NK-92 (cell line): Measurements from ENCODE around the gene PTGES3.
A peak's percentile ranks its signal among the peaks of the same experiment; 100 is the strongest.
"Not testable (repeated sequence)": the region's sequence is repeated elsewhere in the genome, so short reads cannot be mapped to it uniquely, and the experiment has no call there.

Experiments used
- DNase-seq: peaks from one replicate; lab custom pipeline; 2025; ENCODE audit not compliant: unreplicated experiment; lab: John Stamatoyannopoulos, UW

PTGES3 gene

DNA sequence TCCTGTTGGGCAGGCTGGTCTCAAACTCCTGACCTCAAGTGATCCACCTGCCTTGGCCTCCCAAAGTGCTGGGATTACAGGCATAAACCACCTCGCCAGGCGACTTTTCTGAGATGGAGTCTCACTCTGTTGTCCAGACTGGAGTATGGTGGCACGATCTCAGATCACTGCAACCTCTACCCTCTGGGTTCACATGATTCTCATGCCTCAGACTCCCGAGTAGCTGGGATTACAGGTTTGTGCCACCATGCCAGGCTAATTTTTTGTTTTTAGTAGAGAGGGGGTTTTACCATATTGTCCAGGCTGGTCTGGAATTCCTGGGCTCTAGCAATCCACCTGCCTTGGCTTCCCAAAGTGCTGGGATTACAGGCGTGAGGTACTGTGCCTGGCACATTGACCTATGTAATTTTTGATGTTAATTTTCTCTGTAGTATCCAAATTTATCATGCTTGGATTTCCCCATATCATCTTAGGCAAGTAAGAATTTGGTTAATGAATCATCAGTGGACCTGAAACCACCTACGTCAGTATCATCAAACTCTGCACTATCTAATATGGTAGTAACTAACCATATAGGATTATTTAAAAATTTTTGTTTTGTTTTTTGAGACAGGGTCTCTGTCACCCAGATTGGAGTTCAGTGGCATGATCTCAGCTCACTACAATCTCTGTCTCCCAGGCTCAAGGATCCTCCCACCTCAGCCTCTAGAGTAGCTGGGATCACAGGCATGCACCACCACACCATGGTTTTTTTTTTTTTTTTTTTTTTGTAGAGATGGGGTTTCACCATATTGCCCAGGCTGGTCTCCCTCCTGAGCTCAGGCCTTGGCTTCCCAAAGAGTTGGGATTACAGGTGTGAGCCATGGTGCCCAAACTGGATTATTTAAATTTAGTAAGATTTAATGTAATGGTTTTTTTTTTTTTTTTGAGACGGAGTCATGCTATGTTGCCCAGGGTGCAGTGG lies 30.4 kb downstream of the PTGES3 start:
- DNase-seq: no peak

DNA sequence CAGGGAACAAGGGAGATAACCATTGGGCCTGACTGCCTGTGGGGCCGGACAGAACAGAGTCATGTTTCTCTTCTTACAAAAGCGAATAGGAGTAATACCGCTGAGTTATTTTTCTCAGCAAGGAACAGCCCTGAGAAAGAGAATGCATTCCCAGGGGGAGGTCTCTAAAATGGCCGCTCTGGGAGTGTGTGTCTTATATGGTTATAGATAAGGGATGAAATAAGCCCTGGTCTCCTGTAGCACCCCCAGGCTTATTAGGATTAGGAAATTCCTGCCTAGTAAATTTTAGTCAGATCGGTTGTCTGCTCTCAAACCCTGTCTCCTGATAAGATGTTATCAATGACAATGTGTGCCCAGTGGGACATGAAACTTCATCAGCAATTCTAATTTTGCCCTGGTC lies 34.3 kb downstream of the PTGES3 start:
- DNase-seq: not testable (repeated sequence)

GRCh38 chr12:56648023-56648422 lies 40.1 kb downstream of the PTGES3 start:
- not testable (repeated sequence) for DNase-seq

DNA sequence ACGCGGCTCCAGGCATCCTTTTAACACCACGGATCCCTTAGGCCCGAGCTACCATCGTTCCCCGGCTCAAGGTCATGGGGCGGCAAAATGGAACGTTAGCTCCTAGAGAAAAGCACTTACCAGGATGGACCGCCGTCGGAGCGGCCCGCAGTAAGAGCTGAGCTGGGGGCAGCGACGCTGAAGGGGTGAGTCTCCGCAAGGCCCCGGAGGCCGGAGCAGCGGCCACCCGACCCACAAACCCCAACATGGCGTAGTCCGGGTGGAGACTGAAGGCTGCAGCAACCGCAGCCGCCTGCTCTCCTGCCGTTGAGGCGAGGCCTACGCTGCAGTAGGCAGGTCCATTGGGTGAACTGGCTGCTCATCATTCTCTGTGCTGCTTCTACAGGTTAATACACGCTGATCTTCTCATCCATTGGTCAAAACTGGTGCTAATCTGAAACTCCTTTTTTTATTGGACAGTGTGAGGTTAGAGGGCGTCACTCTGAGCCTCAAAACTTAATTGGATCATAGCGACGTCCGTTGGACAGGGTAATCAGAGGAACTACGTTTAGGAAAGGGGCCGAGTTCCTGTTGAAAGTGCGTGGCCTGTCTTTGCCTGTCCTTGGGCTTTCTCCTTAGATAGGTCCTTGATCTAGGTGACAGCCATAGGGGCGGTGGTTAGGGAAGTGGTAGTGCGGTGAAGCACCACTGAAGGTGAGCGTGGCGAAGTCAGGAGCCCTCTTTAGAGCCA lies 42.2 kb downstream of the PTGES3 start, which contains the start of gene ATP5F1B:
TSS of gene ATP5F1B (minus strand) at position 268 of the 730 bp plus-strand sequence. CDS start at position 247, 21 bp downstream.
- peak; percentile 60 for DNase-seq

DNA sequence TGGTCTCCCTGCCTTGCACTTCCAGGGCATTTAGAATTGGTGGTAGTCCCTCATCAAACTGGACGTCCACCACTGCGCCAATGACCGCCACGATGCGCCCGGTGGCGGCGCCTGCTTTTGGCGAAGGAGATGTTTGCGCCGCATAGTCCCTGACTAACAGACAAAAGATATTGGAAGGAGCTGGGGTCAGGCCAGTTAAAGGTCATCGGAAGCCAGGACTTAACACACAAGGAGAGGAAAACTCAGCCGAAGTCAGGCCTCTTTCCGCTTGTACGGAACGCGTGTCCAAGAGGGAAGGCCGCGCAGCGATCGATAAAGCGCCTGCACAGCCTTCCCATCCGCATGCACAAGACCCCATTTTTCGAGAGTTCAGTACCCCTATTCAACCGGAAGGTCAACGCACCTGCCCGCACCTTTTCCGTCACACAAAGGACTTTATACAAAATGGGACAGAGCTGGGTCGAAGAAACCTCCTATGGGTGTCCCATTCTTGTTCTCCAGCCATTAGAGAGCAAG lies 42.8 kb downstream of the PTGES3 start:
- DNase-seq: no peak

DNA sequence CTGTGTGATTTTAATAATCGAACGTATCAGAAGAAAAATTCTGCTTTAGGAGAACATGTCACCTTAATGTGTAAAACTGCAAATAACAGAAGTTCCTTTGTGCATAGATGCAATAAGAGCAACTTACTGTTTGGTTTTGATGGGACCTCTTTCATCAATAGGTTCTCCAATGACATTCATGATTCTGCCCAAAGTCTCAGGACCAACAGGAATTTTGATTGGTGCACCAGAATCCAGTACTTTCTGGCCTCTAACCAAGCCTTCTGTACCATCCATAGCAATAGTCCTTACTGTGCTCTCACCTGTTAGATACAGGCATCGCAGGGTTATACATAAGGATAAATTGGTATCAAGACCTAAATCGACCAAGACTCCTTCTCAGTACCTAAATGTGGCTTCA lies 43.4 kb downstream of the PTGES3 start:
- DNase-seq: no peak

DNA sequence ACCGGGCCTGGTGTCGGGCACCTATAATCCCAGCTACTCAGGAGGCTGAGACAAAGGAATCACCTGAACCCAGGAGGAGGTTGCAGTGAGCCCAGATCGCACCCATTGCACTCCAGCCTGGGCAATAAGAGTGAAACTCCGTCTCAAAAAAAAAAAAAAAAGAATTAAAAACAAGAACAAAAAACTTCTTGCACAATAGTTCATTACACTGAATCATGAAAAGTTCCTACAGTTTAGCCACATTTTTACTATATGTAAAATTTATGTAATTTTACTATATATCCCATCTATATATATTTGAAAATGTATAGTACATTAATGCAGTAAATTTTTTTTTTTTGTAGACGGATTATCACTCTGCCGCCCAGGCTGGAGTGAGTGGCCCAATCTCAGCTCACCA lies 46.9 kb downstream of the PTGES3 start:
- DNase-seq: no peak

DNA sequence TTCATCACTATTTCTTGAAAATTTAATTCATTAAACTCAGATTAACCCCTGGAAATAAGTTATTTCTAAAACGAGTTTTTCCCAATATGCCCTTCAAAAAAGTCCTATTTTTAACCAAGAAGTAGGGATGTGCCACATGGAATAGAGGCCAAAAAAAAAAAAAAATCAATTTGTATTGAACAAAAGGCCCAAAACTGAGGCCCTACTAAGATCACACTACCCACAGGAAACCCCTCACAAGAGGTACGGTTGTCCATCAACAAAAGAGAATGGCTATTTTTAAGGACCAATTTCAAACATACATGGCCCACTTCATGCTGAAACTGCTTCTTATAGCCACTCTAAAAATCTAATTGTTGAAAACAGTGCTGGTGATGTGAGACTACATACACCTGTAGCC lies 50.5 kb downstream of the PTGES3 start:
- no peak for DNase-seq

DNA sequence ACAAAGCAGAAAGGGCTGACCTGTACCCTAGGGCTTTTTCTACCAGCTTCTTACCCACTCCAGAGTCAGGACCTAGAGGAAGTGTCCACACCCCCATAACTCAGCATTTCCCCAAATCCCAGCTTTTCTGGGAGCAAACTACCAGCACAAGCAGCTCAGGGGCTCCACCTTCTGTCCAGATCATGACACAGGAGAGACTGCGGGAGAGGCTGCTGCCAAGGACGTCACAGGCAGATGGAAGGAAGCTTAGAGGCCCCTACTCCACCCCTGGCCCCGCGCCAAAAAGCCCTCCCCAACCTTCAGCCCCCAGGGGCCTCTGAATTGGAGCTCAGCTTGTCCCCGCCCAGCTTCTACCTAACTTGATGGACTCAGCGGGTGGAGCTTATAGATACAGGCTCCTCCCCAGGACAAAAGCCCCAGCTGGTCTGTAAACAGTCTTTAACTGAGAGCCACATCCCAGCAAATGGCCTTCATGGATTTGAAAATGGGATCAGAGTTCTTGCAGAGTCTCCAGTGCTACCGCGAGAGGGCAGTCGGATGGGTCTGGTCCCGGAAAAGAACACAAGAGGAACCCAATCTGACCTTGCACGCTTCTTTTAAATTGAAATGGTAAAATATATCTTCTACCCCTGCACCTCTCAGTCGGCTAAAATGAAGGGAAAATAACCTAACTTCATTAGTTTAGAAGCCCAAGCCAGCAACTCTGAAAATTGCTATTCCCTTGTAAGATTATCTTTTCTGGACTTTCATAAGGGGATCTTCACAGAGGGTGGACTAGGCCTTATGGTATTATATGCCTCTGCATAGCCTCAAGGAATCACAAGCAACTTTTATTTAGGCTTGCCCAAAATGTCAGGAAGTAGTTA lies 51.2 kb downstream of the PTGES3 start:
- DNase-seq: peak; percentile 84

DNA sequence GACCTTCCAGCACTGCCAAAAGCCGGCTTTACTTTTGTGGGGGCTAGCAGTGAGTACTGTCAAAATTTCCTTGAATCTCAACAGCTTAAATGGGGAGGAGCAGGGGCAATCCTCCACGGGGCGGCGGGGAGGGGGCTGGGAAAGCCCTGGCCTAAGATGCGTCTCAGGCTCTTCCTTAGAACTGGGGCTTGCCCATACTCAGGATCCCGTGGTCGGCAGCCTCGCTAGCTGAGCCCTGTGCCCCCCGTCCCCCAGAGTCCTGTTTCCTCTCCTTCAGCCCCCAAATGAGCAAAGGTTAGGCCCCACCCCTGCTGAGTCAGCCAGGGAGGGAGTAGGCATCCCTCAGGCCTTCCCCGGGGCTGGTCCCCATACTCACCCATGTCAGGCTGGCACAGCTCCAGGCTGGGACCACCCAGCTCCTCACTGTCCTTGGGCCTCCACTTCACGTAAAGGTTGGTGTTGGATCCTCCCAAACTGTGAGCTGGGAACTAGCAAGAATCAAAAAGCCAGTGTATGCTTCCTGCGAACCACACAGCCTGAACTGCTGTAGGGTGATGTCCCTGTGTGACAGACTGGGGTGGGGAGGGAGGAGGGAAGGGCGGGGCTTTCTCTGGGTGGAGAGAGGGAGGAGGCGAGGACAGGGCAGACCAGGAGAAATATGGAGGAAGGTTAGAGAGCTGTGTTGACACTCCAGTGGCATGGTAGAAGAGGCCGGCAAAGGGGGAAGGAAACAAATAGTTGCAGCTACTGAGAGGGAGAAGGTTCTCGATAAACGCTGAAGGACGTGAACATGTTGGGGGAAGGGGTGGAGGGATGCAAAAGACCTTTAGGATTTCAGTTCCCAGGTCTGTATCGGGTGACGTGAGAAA lies 52.0 kb downstream of the PTGES3 start:
- no peak for DNase-seq

- DNase-seq: no peak
These were observed 53.0 kb downstream of the PTGES3 start for GRCh38 chr12:56634837-56635791.

DNA sequence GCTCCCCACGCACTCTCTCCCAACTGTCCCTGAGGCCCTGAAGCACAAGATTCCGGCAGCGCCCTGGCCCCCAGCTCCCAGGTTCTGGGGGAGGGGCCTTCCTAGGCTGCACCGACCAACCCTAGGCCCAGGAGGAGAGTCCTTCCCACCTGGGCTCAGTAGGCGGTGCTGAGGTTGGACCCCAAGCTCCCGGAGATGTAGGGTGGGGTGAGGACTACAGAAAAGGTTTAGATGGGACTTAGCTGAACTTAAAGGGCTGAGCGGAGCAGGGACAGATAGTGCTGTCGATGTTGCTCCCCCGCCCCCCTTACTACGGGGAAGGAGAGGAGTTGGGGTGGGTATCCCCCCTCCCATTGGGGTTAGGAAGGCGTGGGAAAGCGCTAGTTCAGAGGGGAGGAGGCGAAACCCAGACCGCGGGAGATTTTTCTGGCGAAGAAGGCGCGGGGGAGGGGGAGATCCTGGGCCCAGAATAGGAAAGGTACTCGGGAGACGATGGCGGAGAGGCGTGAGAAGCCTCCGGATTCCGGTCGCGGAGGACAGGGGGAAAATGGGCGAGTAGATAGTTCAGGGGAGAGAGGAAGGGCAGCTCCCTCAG lies 53.7 kb downstream of the PTGES3 start:
- no peak for DNase-seq

- DNase-seq: no peak
These were observed 54.4 kb downstream of the PTGES3 start for GRCh38 chr12:56633468-56634241.

GRCh38 chr12:56632701-56633467 lies 55.2 kb downstream of the PTGES3 start:
- no peak for DNase-seq

- no peak for DNase-seq
These were observed 56.0 kb downstream of the PTGES3 start for GRCh38 chr12:56631790-56632700.

- no peak for DNase-seq
These were observed 57.9 kb downstream of the PTGES3 start, which contains the start of gene BAZ2A for GRCh38 chr12:56630180-56630632. Gene BAZ2A, minus strand, starts transcription at chr12:56630326. Its CDS starts 12,796 bp downstream, at chr12:56617530.
